ENCODE data around the gene RALGAPA1. TPM values are rescaled to one million over a fixed set of nuclear protein-coding genes. Genes with fewer than 3 reads are reported as not detected.
A peak's percentile ranks its signal among the peaks of the same experiment; 100 is the strongest.

Gene RALGAPA1
- total and polyA plus RNA-seq, 2 of the 13 experiments (the other 11 are each of a cell fraction or from before 2014, with no cell fraction given) = 65.0 to 89.2 TPM

DNA sequence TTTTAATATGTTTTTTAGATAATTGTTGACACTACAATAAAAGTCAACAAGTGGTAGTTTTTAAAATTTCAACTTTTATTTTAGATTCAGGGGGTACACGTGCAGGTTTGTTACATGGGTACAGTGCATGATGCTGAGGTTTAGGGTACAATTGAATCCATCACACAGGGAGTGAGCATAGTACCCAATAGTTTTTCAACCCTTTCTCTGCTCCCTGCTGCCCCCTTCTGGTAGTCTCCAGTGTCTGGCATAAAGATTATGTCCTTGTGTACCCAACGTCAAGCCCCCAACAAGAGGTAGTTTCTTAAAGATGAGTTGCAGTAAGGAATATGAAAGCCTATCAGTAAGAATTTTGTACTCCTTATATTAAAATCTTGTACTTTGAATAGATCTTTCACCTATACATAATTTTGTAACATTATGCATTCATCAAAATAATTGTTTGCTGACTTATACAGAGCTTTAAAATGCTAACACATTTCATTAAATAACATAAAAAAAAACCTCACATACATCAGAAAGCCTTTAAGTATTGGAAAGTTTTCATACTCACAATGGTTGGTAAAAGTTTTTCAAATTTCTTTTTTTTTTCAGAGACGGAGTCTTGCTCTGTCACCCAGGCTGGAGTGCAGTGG lies 5.4 kb upstream of the RALGAPA1 start (continued):
- TF ChIP-seq XRCC5 (optimal IDR thresholded peaks at IDR 0.05; ENCODE audit: low read length) (peak; percentile 70), BRD4 (CRISPR knock-in tag; IDR thresholded peaks at IDR 0.05) (no peak), ZNF510 (CRISPR knock-in tag; IDR thresholded peaks at IDR 0.05; ENCODE audit: low read depth) (no peak), SMAD1 (CRISPR knock-in tag; IDR thresholded peaks at IDR 0.05; ENCODE audit: borderline replicate concordance, low read depth) (no peak), USF2 (IDR thresholded peaks at IDR 0.05; ENCODE audit: low read depth, low read length) (no peak), USF2 (CRISPR knock-in tag; IDR thresholded peaks at IDR 0.05; ENCODE audit: borderline replicate concordance) (no peak), ARID5B (CRISPR knock-in tag; IDR thresholded peaks at IDR 0.05) (peak; percentile 52; the same call in 1 of the 2 replicates), TBX2 (CRISPR knock-in tag; IDR thresholded peaks at IDR 0.05; ENCODE audit: borderline replicate concordance) (no peak), RORA (CRISPR knock-in tag; IDR thresholded peaks at IDR 0.05) (no peak), PPARG (CRISPR knock-in tag; conservative IDR thresholded peaks at IDR 0.05) (no peak), ZNF24 (IDR thresholded peaks at IDR 0.05) (0 out of 2 replicates have a peak, but pooled peaks have one; percentile 8), FOXK1 (CRISPR knock-in tag; IDR thresholded peaks at IDR 0.05; ENCODE audit: borderline replicate concordance, low read depth) (peak; percentile 35; the same call in 1 of the 2 replicates), IKZF4 (CRISPR knock-in tag; IDR thresholded peaks at IDR 0.05; ENCODE audit: borderline replicate concordance, low read depth, not compliant biosample characterization) (no peak), RAD51 (IDR thresholded peaks at IDR 0.05; ENCODE audit: borderline replicate concordance) (no peak), HOXA9 (CRISPR knock-in tag; IDR thresholded peaks at IDR 0.05; ENCODE audit: borderline replicate concordance) (no peak), BCL6 (CRISPR knock-in tag; IDR thresholded peaks at IDR 0.05) (no peak)
- TF ChIP-seq, protein P1, sequence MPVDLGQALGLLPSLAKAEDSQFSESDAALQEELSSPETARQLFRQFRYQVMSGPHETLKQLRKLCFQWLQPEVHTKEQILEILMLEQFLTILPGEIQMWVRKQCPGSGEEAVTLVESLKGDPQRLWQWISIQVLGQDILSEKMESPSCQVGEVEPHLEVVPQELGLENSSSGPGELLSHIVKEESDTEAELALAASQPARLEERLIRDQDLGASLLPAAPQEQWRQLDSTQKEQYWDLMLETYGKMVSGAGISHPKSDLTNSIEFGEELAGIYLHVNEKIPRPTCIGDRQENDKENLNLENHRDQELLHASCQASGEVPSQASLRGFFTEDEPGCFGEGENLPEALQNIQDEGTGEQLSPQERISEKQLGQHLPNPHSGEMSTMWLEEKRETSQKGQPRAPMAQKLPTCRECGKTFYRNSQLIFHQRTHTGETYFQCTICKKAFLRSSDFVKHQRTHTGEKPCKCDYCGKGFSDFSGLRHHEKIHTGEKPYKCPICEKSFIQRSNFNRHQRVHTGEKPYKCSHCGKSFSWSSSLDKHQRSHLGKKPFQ (CRISPR knock-in tag; IDR thresholded peaks at IDR 0.05; ENCODE audit: insufficient replicate concordance) = no peak
- TF ChIP-seq, protein P2, sequence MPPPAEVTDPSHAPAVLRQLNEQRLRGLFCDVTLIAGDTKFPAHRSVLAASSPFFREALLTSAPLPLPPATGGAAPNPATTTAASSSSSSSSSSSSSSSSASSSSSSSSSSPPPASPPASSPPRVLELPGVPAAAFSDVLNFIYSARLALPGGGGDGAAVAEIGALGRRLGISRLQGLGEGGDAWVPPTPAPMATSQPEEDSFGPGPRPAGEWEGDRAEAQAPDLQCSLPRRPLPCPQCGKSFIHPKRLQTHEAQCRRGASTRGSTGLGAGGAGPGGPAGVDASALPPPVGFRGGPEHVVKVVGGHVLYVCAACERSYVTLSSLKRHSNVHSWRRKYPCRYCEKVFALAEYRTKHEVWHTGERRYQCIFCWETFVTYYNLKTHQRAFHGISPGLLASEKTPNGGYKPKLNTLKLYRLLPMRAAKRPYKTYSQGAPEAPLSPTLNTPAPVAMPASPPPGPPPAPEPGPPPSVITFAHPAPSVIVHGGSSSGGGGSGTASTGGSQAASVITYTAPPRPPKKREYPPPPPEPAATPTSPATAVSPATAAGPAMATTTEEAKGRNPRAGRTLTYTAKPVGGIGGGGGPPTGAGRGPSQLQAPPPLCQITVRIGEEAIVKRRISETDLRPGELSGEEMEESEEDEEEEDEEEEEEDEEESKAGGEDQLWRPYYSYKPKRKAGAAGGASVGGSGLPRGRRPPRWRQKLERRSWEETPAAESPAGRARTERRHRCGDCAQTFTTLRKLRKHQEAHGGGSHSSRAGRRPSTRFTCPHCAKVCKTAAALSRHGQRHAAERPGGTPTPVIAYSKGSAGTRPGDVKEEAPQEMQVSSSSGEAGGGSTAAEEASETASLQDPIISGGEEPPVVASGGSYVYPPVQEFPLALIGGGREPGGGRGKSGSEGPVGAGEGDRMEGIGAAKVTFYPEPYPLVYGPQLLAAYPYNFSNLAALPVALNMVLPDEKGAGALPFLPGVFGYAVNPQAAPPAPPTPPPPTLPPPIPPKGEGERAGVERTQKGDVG (CRISPR knock-in tag; IDR thresholded peaks at IDR 0.05; ENCODE audit: borderline replicate concordance) = no peak
